ENCODE measurements around the gene SLC25A25. TPM values are rescaled to one million over a fixed set of nuclear protein-coding genes. Genes with fewer than 3 reads are reported as not detected.

The SLC25A25 gene
- total RNA-seq, 1 donor from 2014 or later: 18.0 TPM

GRCh38 chr9:128073253-128073886 is 5.3 kb downstream of the SLC25A25 start:
- no peak for DNase-seq (ENCODE audit: extremely low spot score, unreplicated experiment)
- Mint-ChIP-seq H3K36me3 (ENCODE audit: unreplicated experiment) (no peaks in the 10 kb centered on the region), H3K9me3 (ENCODE audit: unreplicated experiment) (no peaks in the 10 kb centered on the region), H3K27me3 (ENCODE audit: unreplicated experiment) (no peaks in the 10 kb centered on the region), H3K4me3 (ENCODE audit: unreplicated experiment) (no peak overlapping the region), H3K27ac (ENCODE audit: unreplicated experiment) (peak overlapping the region; percentile 92), H3K4me1 (ENCODE audit: unreplicated experiment) (peaks cover 52% of the 10 kb centered on the region)
- no peak for TF ChIP-seq CTCF (IDR thresholded peaks at IDR 0.05)

- no peak for TF ChIP-seq CTCF (IDR thresholded peaks at IDR 0.05)
- peak overlapping the region; percentile 50 for H3K27ac Mint-ChIP-seq (ENCODE audit: unreplicated experiment)
- peaks cover 56% of the 10 kb centered on the region for H3K4me1 Mint-ChIP-seq (ENCODE audit: unreplicated experiment)
- no peak overlapping the region for H3K4me3 Mint-ChIP-seq (ENCODE audit: unreplicated experiment)
- H3K27me3 Mint-ChIP-seq (ENCODE audit: unreplicated experiment): no peaks in the 10 kb centered on the region
- H3K9me3 Mint-ChIP-seq (ENCODE audit: unreplicated experiment): no peaks in the 10 kb centered on the region
- no peaks in the 10 kb centered on the region for H3K36me3 Mint-ChIP-seq (ENCODE audit: unreplicated experiment)
- no peak for DNase-seq (ENCODE audit: extremely low spot score, unreplicated experiment)
Measured at GRCh38 chr9:128077847-128078503, 9.9 kb downstream of the SLC25A25 start.

- H3K36me3 Mint-ChIP-seq (ENCODE audit: unreplicated experiment): no peaks in the 10 kb centered on the region
Measured at GRCh38 chr9:128078504-128079434, 10.7 kb downstream of the SLC25A25 start.

GRCh38 chr9:128080206-128080605 is 12.2 kb downstream of the SLC25A25 start:
- H3K36me3 Mint-ChIP-seq (ENCODE audit: unreplicated experiment): no peaks in the 10 kb centered on the region
- no peak for TF ChIP-seq CTCF (IDR thresholded peaks at IDR 0.05)
- H3K27me3 Mint-ChIP-seq (ENCODE audit: unreplicated experiment): no peaks in the 10 kb centered on the region
- peak overlapping the region; percentile 99 for H3K27ac Mint-ChIP-seq (ENCODE audit: unreplicated experiment)
- no peaks in the 10 kb centered on the region for H3K9me3 Mint-ChIP-seq (ENCODE audit: unreplicated experiment)
- H3K4me3 Mint-ChIP-seq (ENCODE audit: unreplicated experiment): no peak overlapping the region
- peaks cover 49% of the 10 kb centered on the region for H3K4me1 Mint-ChIP-seq (ENCODE audit: unreplicated experiment)
- no peak for DNase-seq (ENCODE audit: extremely low spot score, unreplicated experiment)

More at GRCh38 chr9:128078504-128079434, 10.7 kb downstream of the SLC25A25 start:
- Mint-ChIP-seq H3K27ac (ENCODE audit: unreplicated experiment) (peak overlapping the region; percentile 81), H3K27me3 (ENCODE audit: unreplicated experiment) (no peaks in the 10 kb centered on the region), H3K9me3 (ENCODE audit: unreplicated experiment) (no peaks in the 10 kb centered on the region), H3K4me3 (ENCODE audit: unreplicated experiment) (no peak overlapping the region), H3K4me1 (ENCODE audit: unreplicated experiment) (peaks cover 50% of the 10 kb centered on the region)
- no peak for DNase-seq (ENCODE audit: extremely low spot score, unreplicated experiment)
- no peak for TF ChIP-seq CTCF (IDR thresholded peaks at IDR 0.05)
